MM.1S (cell line): ENCODE measurements around the gene LRPAP1.

Experiments used
- DNase-seq: peaks from one replicate; pipeline ENCODE4 v3.0.0-alpha.2; 2015
- H2AFZ ChIP-seq: fragments of 300-600 bp; sonication (generic); 2 replicates; pipeline ENCODE4 v1.6.0; 2016; ENCODE audit warnings: antibody characterized with exemption, low read length
- H3F3A ChIP-seq: fragments of 300-600 bp; sonication (generic); 2 replicates; pipeline ENCODE4 v1.6.1; 2016; ENCODE audit warnings: mild to moderate bottlenecking, antibody characterized with exemption, low read length, moderate library complexity, mixed read lengths; ENCODE audit not compliant: insufficient read depth
- H3K27ac ChIP-seq: fragments of 300-600 bp; sonication (generic); 2 replicates; pipeline ENCODE4 v1.5.1; 2016; ENCODE audit warnings: mild to moderate bottlenecking, low read length
- H3K27me3 ChIP-seq: fragments of 300-600 bp; sonication (generic); replicated peaks from 2 replicates; pipeline ENCODE4 v1.6.0; 2016; ENCODE audit warnings: low read length; ENCODE audit not compliant: insufficient read depth
- H3K36me3 ChIP-seq: fragments of 300-600 bp; sonication (generic); replicated peaks from 2 replicates; pipeline ENCODE4 v1.6.1; 2016; ENCODE audit warnings: mild to moderate bottlenecking, low read length, mixed read lengths; ENCODE audit not compliant: insufficient read depth
- H3K4me1 ChIP-seq: fragments of 300-600 bp; sonication (generic); 2 replicates; pipeline ENCODE4 v1.6.1; 2016; ENCODE audit warnings: low read length, mixed read lengths
- H3K4me2 ChIP-seq: fragments of 300-600 bp; sonication (generic); 2 replicates; pipeline ENCODE4 v1.6.0; 2016; ENCODE audit warnings: low read depth, low read length
- H3K4me3 ChIP-seq: fragments of 300-600 bp; sonication (generic); 2 replicates; pipeline ENCODE4 v1.5.1; 2016; ENCODE audit warnings: low read length, mixed read lengths
- H3K79me2 ChIP-seq: fragments of 300-600 bp; sonication (generic); 2 replicates; pipeline ENCODE4 v1.6.1; 2016; ENCODE audit warnings: mixed run types, low read length, mixed read lengths
- H3K9ac ChIP-seq: fragments of 300-600 bp; sonication (generic); 2 replicates; pipeline ENCODE4 v1.6.1; 2016; ENCODE audit warnings: low read length, mixed read lengths
- H3K9me2 ChIP-seq: fragments of 300-600 bp; sonication (generic); replicated peaks from 2 replicates; pipeline ENCODE4 v1.6.1; 2016; ENCODE audit warnings: mild to moderate bottlenecking, low read length, mixed read lengths; ENCODE audit not compliant: insufficient read depth
- H3K9me3 ChIP-seq: fragments of 300-600 bp; sonication (generic); replicated peaks from 2 replicates; pipeline ENCODE4 v1.6.1; 2016; ENCODE audit warnings: mild to moderate bottlenecking, low read length, mixed read lengths; ENCODE audit not compliant: insufficient read depth
- H4K20me1 ChIP-seq: fragments of 300-600 bp; sonication (generic); 2 replicates; pipeline ENCODE4 v1.6.1; 2016; ENCODE audit warnings: mild to moderate bottlenecking, low read length, moderate library complexity, mixed read lengths; ENCODE audit not compliant: insufficient read depth
- CTCF ChIP-seq: fragments of 300-600 bp; sonication (generic); IDR thresholded peaks from 2 replicates; pipeline ENCODE4 v1.5.1; 2016; ENCODE audit warnings: antibody characterized with exemption, low read length, mixed read lengths
- EZH2 ChIP-seq: fragments of 300-600 bp; sonication (generic); optimal IDR thresholded peaks from 2 replicates; pipeline ENCODE3; 2017; ENCODE audit warnings: low read depth, mild to moderate bottlenecking, antibody characterized with exemption, low read length, mixed read lengths
- EZH2phosphoT487 ChIP-seq: fragments of 300-600 bp; sonication (generic); IDR thresholded peaks from 2 replicates; pipeline ENCODE4 v1.6.1; 2018; ENCODE audit warnings: antibody characterized with exemption, low read length

LRPAP1 gene

GRCh38 chr4:3497095-3497494 is 35.1 kb downstream of the LRPAP1 start:
- no peaks in the 10 kb centered on the region for H3K79me2 ChIP-seq
- H4K20me1 ChIP-seq, result no peaks in the 10 kb centered on the region
- no peak for DNase-seq
- no peak overlapping the region for H2AFZ ChIP-seq
- no peak overlapping the region for H3K4me3 ChIP-seq
- H3K27me3 ChIP-seq, result peaks cover 46% of the 10 kb centered on the region
- H3K27ac ChIP-seq, result no peak overlapping the region
- no peak overlapping the region for H3K4me2 ChIP-seq
- no peaks in the 10 kb centered on the region for H3K9me2 ChIP-seq
- no peaks in the 10 kb centered on the region for H3K36me3 ChIP-seq
- no peaks in the 10 kb centered on the region for H3F3A ChIP-seq
- H3K4me1 ChIP-seq, result no peaks in the 10 kb centered on the region
- TF ChIP-seq CTCF (no peak), EZH2 (no peak), EZH2phosphoT487 (no peak)
- no peak overlapping the region for H3K9ac ChIP-seq
- no peaks in the 10 kb centered on the region for H3K9me3 ChIP-seq

- H3K9ac ChIP-seq, result no peak overlapping the region
- DNase-seq, result no peak
- H3K36me3 ChIP-seq, result no peaks in the 10 kb centered on the region
- no peak overlapping the region for H2AFZ ChIP-seq
- H3K4me3 ChIP-seq, result no peak overlapping the region
- no peaks in the 10 kb centered on the region for H3F3A ChIP-seq
- H3K4me2 ChIP-seq, result no peak overlapping the region
- no peak for TF ChIP-seq EZH2phosphoT487
- no peak for TF ChIP-seq EZH2
- TF ChIP-seq CTCF, result no peak
- H4K20me1 ChIP-seq, result no peaks in the 10 kb centered on the region
- no peak overlapping the region for H3K27ac ChIP-seq
- H3K4me1 ChIP-seq, result no peaks in the 10 kb centered on the region
- H3K79me2 ChIP-seq, result no peaks in the 10 kb centered on the region
- no peaks in the 10 kb centered on the region for H3K9me3 ChIP-seq
- H3K9me2 ChIP-seq, result no peaks in the 10 kb centered on the region
- H3K27me3 ChIP-seq, result peaks cover 56% of the 10 kb centered on the region
Observed at GRCh38 chr4:3496021-3496420, 36.2 kb downstream of the LRPAP1 start.

GRCh38 chr4:3495204-3495975 is 36.8 kb downstream of the LRPAP1 start:
- no peak overlapping the region for H2AFZ ChIP-seq
- peaks cover 63% of the 10 kb centered on the region for H3K27me3 ChIP-seq
- no peaks in the 10 kb centered on the region for H3K4me1 ChIP-seq
- no peaks in the 10 kb centered on the region for H3K9me2 ChIP-seq
- no peak for TF ChIP-seq EZH2phosphoT487
- no peak for TF ChIP-seq CTCF
- no peak for TF ChIP-seq EZH2
- no peak overlapping the region for H3K4me2 ChIP-seq
- no peak overlapping the region for H3K27ac ChIP-seq
- H4K20me1 ChIP-seq, result no peaks in the 10 kb centered on the region
- H3F3A ChIP-seq, result no peaks in the 10 kb centered on the region
- H3K36me3 ChIP-seq, result no peaks in the 10 kb centered on the region
- no peaks in the 10 kb centered on the region for H3K79me2 ChIP-seq
- no peaks in the 10 kb centered on the region for H3K9me3 ChIP-seq
- no peak overlapping the region for H3K9ac ChIP-seq
- H3K4me3 ChIP-seq, result no peak overlapping the region
- no peak for DNase-seq
